HG03108 (cell line): Measurements from ENCODE around the gene ARHGAP21.
A peak's percentile ranks its signal among the peaks of the same experiment; 100 is the strongest.
"Not testable (repeated sequence)": the region's sequence is repeated elsewhere in the genome, so short reads cannot be mapped to it uniquely, and the experiment has no call there.

Experiments used
- ATAC-seq: cut with Tn5 transposase; IDR thresholded peaks from one replicate; pipeline ENCODE4 v1.9.1; 2021; ENCODE audit warnings: moderate library complexity; ENCODE audit not compliant: unreplicated experiment

Gene ARHGAP21

GRCh38 chr10:24685958-24686540, 37.6 kb downstream of the ARHGAP21 start:
- ATAC-seq: no peak

GRCh38 chr10:24683554-24683953, 40.1 kb downstream of the ARHGAP21 start:
- no peak for ATAC-seq

GRCh38 chr10:24681572-24682088, 42.1 kb downstream of the ARHGAP21 start:
- ATAC-seq: no peak

GRCh38 chr10:24680647-24681524, 42.8 kb downstream of the ARHGAP21 start:
- ATAC-seq: no peak

GRCh38 chr10:24678757-24679156, 44.9 kb downstream of the ARHGAP21 start:
- no peak for ATAC-seq

- ATAC-seq: no peak
These were observed 48.6 kb downstream of the ARHGAP21 start for GRCh38 chr10:24674892-24675632.

- ATAC-seq: no peak
These were observed 52.6 kb downstream of the ARHGAP21 start for GRCh38 chr10:24670964-24671670.

GRCh38 chr10:24669285-24669852, 54.3 kb downstream of the ARHGAP21 start:
- no peak for ATAC-seq

GRCh38 chr10:24668247-24668646, 55.4 kb downstream of the ARHGAP21 start:
- no peak for ATAC-seq

GRCh38 chr10:24664991-24665390, 58.7 kb downstream of the ARHGAP21 start:
- ATAC-seq: no peak

- ATAC-seq: no peak
These were observed 62.3 kb downstream of the ARHGAP21 start for GRCh38 chr10:24661376-24661775.

- not testable (repeated sequence) for ATAC-seq
These were observed 65.4 kb downstream of the ARHGAP21 start for GRCh38 chr10:24658319-24658718.

GRCh38 chr10:24656326-24656725, 67.4 kb downstream of the ARHGAP21 start:
- not testable (repeated sequence) for ATAC-seq

- peak; percentile 86 for ATAC-seq
These were observed 71.2 kb downstream of the ARHGAP21 start for GRCh38 chr10:24652381-24652957.

GRCh38 chr10:24651923-24652322, 71.8 kb downstream of the ARHGAP21 start:
- no peak for ATAC-seq

- no peak for ATAC-seq
These were observed 72.9 kb downstream of the ARHGAP21 start for GRCh38 chr10:24650669-24651391.

GRCh38 chr10:24645784-24646183, 77.9 kb downstream of the ARHGAP21 start:
- no peak for ATAC-seq

GRCh38 chr10:24645022-24645421, 78.7 kb downstream of the ARHGAP21 start:
- ATAC-seq: no peak

GRCh38 chr10:24643679-24644209, 79.9 kb downstream of the ARHGAP21 start:
- no peak for ATAC-seq
